CD4-positive, alpha-beta T cell treated with Interleukin-10 for 1 hour (primary cell): ENCODE measurements around the gene ZNF577.
A peak's percentile ranks its signal among the peaks of the same experiment; 100 is the strongest.
"Not testable (repeated sequence)": the region's sequence is repeated elsewhere in the genome, so short reads cannot be mapped to it uniquely, and the experiment has no call there.

Source experiments
- DNase-seq: peaks from one replicate; pipeline ENCODE4 v3.0.0-alpha.2; 2020

Gene ZNF577

GRCh38 chr19:51887522-51888498 lies at the start of gene ZNF577:
TSS of gene ZNF577 (minus strand) at chr19:51887951. CDS start at chr19:51880382, 7,569 bp downstream.
- DNase-seq = peak; percentile 81

GRCh38 chr19:51931921-51932320 lies 44.2 kb upstream of the ZNF577 start:
- DNase-seq = no peak

- no peak for DNase-seq
These were observed 40.1 kb upstream of the ZNF577 start for GRCh38 chr19:51927859-51928258.

GRCh38 chr19:51926784-51927741 lies 39.3 kb upstream of the ZNF577 start, which contains the start of gene ZNF613:
TSS of gene ZNF613 (plus strand) at chr19:51927472. CDS start at chr19:51936221, 8,749 bp downstream.
- peak; percentile 87 for DNase-seq

GRCh38 chr19:51926426-51926783 lies 38.7 kb upstream of the ZNF577 start:
- DNase-seq = no peak

GRCh38 chr19:51921949-51922348 lies 34.2 kb upstream of the ZNF577 start:
- peak; percentile 7 for DNase-seq

GRCh38 chr19:51919606-51920005 lies 31.9 kb upstream of the ZNF577 start:
- no peak for DNase-seq

- no peak for DNase-seq
These were observed 28.4 kb upstream of the ZNF577 start for GRCh38 chr19:51916167-51916566.

GRCh38 chr19:51915324-51915867 lies 27.6 kb upstream of the ZNF577 start:
- DNase-seq = no peak

- not testable (repeated sequence) for DNase-seq
These were observed 20.2 kb upstream of the ZNF577 start for GRCh38 chr19:51907981-51908380.

GRCh38 chr19:51906108-51906507 lies 18.4 kb upstream of the ZNF577 start:
- DNase-seq = not testable (repeated sequence)

- DNase-seq = not testable (repeated sequence)
These were observed 17.9 kb upstream of the ZNF577 start for GRCh38 chr19:51905639-51906038.

- no peak for DNase-seq
These were observed 17.5 kb upstream of the ZNF577 start for GRCh38 chr19:51905206-51905605.

- peak; percentile 83 for DNase-seq
These were observed 16.8 kb upstream of the ZNF577 start, which contains the start of gene ZNF649 for GRCh38 chr19:51904331-51905165. TSS of gene ZNF649 (minus strand) at chr19:51905017. CDS start at chr19:51900107, 4,910 bp downstream.

- no peak for DNase-seq
These were observed 15.4 kb upstream of the ZNF577 start for GRCh38 chr19:51903192-51903591.

- DNase-seq = no peak
These were observed 14.1 kb upstream of the ZNF577 start for GRCh38 chr19:51901860-51902259.

GRCh38 chr19:51891193-51891747 lies 3.5 kb upstream of the ZNF577 start:
- DNase-seq = no peak

GRCh38 chr19:51889934-51890333 lies 2.2 kb upstream of the ZNF577 start:
- no peak for DNase-seq

GRCh38 chr19:51884713-51885112 lies 3.0 kb downstream of the ZNF577 start:
- no peak for DNase-seq

GRCh38 chr19:51882518-51882917 lies 5.2 kb downstream of the ZNF577 start:
- no peak for DNase-seq

- DNase-seq = no peak
These were observed 14.7 kb downstream of the ZNF577 start for GRCh38 chr19:51873097-51873496.
